Smooth muscle cell of the brain vasculature (primary cell): ENCODE results near the gene TMEM63A.
"Not testable (repeated sequence)": the region's sequence is repeated elsewhere in the genome, so short reads cannot be mapped to it uniquely, and the experiment has no call there.

ENCODE experiments used
- DNase-seq: peaks from one replicate; pipeline ENCODE4 v3.0.0-alpha.2; 2012; ENCODE audit warnings: low read depth, low spot score

The TMEM63A gene

DNA sequence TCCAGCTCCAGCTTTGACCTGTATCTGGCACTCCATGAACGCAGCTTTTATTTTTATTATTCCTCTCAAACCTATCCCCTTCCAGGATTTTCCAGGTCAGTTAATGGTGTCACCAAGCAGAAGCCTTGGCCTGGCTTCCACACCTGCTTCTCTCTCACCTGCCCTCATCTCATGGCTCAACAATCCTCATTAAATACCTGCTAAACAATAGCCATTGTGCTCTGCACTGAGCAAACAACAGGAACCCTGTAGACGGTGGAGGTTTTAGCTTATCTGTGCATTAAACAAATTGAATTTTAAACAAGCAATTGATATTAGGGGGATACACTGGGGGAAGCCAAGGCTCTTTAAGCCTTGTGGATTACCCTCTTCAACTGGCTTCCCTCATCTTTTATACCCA, 26.6 kb upstream of the TMEM63A start:
- no peak for DNase-seq

DNA sequence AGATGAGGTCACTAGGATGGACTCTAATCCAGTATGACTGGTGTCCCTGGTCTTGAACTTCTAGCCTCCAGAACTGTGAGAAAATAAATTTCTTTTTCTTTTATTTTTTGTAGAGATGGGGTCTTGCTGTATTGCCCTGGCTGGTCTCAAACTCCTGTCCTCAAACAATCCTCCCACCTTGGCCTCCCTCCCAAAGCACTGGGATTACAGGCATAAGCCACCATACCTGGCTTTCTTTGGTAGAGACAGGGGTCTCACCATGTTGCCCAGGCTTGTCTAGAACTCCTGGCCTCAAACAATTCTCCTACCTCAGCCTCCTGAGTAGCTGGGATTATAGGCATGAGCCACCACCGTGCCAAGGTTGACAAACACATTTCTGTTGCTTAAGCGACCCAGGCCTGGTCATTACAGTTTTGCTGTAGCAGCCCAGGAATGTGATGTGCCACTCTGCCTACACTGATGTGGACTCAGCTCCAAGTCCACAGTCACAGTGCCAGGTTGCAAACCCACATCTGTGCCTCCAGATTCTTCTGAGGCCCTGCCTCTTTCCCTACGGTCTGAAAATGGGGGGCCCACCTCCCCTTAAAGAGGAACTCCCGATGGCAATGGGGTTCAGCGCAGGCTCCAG, 25.9 kb upstream of the TMEM63A start:
- no peak for DNase-seq

DNA sequence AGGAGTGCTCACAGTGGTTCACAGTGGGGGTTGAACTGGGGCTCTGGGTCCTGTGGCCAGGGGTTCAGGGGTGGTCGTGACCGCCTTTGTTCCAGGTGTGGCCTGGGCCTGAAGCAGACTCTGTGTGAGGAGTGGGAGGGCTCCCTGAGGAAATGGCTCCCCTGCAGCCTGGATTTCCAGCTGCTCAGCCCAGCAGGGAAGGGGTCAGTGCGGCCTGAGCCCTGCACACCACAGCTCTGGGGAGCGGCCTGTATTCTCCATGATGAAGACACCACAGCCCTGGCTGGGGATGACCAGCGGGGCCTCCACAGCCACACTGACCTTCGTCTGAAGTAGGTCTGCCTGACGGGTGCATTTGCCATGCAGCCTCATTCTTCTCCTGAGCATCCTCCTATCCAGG, 25.2 kb upstream of the TMEM63A start:
- DNase-seq: no peak

DNA sequence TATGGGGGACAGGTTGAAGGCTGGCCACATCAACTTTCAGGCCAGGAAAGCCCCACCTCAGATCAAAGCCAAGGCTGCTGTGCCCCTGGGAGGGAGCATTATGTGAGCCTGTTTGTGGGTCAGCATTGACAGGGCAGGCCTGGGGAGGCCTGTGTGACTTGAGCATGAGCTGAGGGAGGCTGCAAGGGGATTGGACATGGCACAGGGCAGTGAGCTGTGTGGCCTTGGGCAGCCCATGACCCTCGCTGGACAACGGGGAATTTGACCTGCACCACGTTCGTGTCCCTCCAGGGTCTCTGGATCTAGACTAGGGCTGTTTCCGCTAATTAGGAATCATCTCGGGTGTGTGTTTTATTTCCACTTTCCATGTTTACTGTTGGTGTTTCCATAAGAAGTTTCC, 24.3 kb upstream of the TMEM63A start:
- no peak for DNase-seq

DNA sequence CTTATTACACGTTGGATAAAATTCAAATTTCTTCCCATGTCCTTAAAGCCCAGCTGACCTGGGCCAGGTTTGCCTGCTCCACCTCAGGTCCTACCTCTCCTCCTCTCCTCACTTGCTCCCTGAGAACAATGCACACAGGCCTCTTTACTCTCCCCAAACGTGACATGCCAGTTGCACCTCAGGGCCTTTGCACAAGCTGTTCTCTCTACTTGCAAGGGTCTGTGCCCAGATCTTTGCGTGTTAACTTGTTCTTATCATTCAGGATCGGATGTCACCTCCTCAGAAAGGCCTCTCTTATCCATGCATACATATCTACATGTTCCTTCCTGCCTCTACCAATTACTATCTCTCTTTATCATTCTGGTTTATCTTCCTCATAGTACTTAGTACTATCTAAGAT, 21.4 kb upstream of the TMEM63A start:
- DNase-seq: no peak

DNA sequence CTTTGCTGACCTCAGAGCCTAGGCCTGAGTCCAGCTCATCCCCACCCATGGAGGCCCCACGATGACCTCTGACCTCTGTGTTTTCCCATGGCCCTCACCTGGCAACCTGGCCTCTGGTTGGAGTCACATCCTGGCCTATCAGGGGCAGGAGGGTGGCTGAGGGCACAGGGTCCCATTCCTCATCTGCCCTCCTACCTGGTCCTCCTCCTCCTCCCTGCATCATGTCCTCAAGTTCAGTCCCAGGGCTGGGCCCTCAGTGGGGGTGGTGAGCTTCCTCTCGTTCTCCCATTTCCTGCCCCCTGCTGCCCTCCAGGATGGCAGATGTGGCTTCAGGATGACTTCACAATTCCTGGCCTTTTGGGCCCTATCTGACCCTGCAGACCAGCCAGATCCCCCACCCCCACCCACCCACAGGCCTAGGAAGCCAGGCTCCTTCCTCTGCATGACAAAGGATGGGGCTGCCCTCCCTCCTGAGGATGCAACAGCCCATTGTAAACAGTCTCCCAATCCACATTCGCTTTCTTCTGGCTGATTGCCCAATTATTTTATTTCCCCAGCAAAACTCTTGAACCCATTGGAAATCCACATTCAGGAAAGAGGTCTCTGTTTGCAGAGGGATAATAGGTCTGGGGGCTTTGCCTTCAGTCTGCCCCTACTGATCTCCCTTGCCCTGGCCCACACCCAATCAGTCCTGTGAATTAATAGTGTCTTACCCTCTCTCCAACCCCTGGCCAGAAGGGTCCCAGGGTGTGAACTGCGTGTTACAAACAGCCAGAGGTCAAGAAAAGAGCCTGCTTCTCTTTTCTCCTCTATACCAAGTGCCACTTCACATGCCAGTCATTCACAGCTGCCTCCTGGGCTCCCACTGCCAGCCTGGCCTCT, 17.1 kb upstream of the TMEM63A start:
- DNase-seq: no peak

DNA sequence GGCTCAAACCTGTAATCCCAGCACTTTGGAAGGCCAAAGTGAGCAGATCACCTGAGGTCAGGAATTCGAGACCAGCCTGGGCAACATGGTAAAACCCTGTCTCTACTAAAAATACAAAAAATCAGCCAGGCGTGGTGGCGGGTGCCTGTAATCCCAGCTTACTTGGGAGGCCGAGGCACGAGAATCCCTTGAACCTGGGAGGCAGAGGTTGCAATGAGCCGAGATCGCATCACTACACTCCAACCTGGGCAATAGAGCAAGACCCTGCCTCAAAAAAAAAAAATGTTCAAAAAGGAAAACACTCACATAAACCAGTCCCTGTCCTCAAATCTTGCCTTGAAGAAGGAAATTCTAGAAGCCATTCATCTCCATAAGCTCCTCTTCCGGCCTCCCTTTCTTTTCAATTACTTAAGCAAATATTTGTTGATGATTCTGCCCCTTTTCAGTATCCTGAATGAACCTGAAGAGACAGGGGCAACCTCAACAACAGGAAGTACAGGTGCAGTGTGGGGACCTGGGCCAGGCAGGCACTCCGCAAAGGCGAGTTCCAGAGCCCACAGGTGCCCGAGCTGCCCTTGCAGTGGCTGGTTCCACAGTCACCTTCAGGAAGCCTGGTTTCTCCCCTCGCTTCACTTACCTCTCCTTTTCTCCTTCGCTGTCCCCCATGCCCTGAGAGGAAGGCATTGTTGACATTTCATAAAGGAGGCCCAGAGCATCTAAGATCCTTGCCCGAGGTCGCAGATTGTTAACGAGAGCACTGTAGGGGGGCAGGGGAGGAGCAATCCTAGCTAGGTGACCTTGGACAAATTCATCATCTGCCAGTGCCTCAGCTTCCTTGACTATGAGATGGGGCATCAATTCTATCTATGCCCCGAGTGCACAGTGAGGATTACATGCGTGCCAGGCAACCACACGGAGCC, 15.7 kb upstream of the TMEM63A start:
- no peak for DNase-seq

DNA sequence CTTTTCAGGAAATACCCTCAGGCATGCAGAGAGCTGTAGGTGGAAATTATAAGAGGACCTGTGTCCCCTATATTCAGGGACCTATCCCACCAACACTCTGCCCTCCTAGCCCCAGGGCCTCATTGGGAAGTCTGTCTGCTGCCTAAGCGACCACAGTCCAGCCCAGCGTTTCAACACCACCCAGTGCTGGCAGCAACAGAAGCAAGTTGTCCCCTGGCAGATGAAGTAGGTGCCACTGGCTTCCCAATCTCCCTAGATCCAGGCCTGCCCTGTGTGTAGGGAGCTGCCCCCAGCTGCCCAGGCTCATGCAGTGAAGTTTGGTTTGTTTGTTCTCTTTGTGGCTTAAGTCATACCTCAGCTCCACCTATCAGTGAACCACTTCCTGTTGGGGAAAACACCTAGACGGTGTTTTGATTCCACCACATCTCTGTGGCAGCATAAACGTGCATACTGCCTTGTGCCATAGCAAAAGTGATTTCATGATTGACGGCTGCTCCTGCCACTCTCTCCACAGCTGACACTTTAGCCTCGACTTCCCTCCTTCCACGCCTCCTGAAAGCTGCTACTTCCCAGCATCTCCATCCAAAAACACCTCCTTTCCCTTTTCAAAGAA, 14.9 kb upstream of the TMEM63A start:
- no peak for DNase-seq

DNA sequence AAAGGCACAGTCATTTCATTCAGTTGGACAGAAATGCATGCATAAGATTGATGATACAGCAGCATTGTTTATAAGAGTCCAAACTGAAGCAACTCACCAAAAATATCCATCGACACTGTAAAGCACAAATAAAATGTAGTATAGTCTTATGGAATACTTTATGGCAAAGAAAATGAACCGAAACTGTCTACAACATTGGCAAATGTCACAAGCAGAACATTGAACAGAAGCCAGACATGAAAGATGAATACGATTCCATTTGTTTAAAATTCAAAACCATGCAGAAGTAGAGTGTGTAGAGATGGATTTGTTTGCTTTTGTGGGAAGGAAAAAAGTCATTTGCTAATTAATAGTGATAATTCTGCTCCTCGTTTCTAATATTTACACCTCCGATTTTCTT, 14.3 kb upstream of the TMEM63A start:
- no peak for DNase-seq

DNA sequence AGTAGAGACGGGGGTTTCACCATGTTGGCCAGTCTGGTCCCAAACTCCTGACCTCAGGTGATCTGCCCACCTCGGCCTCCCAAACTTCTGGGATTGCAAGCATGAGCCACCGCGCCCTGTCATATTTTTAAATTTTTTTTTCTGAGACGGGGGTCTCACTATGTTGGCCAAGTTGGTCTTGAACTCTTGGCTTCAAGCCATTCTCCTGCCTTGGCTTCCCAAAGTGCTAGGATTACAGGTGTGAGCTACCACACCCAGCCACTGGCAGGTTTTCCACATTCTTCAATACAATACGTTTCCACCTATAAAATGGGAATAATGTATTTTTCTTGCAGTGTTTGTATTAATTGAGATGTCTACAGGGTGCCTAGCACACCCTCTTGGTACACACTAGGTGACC, 10.1 kb upstream of the TMEM63A start:
- no peak for DNase-seq

DNA sequence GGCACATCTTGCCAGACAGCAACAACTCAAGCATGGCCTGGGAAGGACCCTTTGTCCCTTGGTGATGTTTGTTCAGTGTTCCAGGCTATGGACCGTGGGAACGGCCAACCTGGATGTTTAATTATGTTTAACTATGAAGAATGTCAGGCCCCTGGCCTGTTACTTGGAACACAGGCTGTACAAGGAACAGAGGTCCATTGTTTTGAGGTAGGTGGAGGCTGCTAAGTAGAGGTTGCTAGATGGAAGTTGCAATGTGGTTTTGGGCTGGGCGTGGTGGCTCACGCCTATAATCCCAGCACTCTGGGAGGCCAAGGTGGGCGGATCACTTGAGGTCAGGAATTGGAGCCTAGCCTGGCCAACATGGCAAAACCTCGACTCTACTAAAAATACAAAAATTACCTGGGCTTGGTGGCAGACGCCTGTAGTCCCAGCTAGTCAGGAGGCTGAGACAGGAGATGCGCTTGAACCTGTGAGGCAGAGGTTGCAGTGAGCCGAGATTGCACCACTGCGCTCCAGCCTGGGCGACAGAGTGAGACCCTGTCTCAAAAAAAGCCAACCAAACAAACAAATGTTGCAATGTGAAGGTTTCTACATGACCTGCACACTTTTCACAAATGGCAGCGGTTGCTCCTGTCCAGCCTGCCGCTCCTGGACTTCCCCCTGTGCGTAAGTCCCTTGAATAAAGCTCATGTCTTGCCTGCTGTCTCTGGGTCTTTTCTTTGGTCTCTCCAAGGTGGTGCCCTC, 9.2 kb upstream of the TMEM63A start:
- no peak for DNase-seq

DNA sequence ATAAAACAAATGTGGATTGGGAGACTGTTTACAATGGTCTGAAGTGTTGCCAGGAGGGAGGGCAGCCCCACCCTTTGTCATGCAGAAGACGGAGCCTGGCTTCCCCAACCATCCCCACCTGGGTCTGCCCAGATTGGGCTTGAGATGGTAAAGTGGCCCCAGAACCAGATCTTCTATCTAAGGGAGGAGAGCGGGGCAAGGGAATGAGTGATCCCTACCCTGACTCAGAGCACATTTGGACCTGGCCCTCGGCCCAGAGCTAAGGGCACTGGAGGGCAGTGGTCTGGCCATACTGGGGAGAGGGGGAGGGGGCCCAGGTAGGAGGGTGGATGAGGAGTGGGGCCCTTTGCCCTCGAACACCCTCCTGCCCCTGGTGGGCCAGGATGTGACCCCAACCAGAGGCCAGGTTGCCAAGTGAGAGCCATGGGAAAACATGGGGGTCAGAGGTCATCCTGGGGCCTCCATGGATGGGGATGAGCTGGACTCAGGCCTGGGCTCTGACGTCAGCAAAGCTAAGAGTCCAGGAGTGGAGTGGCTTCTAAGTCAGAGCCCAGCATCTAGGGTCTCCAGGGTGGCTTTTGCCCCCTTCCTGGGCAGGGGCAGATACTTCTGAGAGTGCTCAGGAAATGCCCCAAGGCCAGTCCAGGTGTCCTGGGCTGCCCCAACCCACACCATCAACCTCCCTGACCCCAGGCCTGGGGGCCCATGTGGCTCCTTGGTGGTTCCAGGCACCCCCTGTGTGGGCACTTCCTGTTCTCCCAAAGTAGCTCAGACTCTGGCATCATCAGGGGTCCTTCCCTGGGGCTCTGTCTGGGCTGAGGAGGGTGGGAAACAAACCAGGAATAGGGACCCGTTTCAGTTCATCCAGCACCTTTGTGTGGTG, 8.4 kb upstream of the TMEM63A start:
- DNase-seq: no peak

DNA sequence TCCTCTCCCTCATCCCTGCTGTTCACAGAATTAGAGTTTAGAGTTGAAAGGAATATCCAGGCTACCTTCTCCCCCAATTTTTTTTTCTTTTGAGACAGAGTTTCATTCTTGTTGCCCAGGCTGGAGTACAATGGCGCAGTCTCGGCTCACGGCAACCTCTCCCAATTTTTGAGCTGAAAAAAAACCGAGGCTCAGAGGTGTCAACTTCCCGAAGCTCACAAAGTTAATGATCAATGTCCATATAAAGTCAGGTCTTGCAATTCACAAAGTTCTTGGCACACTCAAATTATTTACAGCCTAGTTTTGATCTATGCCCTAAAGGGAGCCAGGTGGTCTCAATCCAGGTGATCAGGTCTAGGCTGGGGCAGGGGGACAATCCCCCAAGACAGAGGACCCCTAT, 7.6 kb upstream of the TMEM63A start:
- DNase-seq: no peak

DNA sequence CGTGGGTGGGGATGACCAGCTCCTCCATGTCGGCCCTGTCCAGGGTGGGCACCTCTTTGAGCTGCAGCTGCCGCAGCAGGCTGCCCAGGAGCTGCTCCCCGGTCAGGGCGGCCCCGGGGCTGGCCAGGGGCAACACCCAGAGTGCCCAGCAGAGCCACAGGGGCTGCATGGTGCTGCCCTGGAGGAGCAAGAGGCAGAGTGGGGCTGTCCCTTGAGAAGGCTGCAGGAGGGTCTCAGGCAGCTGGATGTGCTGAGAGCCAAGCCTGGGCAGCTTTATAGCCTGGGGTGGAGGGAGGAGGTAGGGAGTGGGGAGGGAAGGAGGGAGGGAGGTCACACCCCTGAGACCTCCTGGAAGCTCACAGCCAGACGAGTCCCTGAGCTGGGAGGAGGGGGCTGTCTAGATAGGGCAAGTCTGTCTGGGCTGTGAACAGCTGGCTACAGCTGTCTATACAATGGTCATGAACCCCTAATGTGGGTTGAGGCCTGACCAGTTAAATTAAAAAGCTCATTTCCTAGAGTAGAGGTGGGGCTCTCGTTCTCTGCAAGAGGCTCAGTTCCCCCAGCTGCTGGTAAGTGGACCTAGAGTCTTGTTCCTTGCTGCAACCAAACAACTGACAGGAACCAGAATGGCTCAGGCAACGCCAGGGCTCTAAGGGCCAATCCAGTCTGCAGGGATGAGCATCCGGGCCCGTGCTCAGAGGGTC, 6.9 kb upstream of the TMEM63A start, which contains the start of gene LEFTY1:
TSS of gene LEFTY1 (minus strand) at position 249 of the 704 bp plus-strand sequence. CDS start at position 169, 80 bp downstream.
- no peak for DNase-seq

DNA sequence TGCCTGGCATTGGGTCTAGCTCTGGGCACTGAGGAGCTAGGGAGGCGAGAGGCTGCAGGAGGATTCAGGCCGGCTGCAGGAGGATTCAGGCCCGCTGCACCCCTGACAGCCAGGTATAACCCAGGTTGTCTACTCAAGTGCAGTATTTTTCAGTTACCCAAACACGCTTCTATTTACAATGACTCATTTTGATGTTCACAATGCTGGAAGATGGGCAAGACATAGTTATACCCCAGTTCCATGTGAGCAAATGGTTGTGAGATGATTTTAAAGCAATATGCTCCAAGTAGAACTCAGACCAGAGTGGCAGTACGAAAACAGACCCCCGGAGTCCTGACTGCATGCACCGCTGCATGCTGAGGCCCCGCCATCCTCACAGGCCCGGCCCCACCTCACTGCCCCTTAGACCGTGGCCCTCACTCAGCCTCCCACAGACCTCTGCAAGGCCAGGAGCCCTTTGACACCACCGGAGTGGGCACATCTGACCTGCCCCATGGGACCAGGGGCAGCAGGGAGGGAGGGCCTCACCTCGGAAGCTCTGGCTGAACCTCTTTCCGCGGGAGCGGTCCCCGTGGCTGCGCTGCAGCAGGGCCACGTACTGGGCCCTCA, 6.2 kb upstream of the TMEM63A start:
- no peak for DNase-seq

DNA sequence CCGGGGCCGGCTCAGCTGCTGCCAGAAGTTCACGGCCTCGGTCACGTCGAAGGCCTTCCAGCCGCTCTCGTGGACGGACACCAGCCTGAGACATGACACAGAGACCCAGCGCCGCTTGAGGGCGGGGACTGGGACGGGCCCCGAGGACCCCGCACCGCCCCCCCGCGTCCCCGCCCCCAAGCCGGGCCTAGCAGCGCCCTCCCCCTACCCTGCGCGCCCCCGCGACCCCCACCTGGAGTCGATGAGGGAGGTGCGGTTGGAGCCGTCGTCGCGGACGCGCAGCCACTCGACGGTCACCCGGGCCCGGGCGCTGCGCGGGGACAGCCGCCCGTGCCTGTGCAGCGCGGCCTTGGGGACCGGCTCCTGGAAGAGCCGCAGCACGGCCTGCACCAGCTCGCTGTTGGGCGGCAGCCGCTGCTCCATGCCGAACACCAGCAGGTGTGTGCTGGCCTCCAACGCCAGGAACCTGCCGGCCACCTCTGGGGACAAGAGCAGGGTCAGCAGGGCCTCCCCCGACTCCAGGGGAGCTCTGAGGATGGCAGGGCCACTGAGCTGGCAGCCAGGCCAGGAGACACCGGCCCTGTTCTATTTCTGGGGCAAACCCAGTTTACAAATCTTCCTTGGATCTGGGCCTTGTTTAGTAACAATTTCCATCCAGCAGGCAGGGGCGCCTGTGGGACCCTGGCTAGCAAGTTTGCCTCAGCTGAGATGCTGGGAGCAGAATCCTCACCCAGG, 5.5 kb upstream of the TMEM63A start:
- not testable (repeated sequence) for DNase-seq

DNA sequence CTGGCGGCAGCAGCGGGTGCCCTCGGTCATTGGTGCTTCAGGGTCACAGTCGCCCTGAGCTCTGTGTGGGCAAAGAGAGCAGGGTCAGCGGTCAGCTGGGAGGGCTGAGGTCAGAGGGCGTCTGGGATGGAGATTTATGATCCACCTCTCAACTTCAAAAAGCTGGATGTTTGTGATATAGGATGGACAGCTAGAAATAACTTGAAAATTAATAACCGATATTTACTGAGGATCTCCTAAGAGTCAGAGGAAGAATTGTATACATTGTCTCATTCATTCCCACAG, 4.8 kb upstream of the TMEM63A start:
- DNase-seq: no peak
